Activated CD8-positive, alpha-beta T cell treated with anti-CD3 and anti-CD28 coated beads for 36 hours (primary cell): ENCODE data around the gene SERPINB10. TPM values are rescaled to one million over a fixed set of nuclear protein-coding genes. Genes with fewer than 3 reads are reported as not detected.
A peak's percentile ranks its signal among the peaks of the same experiment; 100 is the strongest.
"Not testable (repeated sequence)": the region's sequence is repeated elsewhere in the genome, so short reads cannot be mapped to it uniquely, and the experiment has no call there.

Experiments used
- ATAC-seq: fragments of 200-7000 bp; cut with Tn5 transposase; one replicate; pipeline ENCODE4 v1.10.0; 2021; ENCODE audit warnings: mild to moderate bottlenecking, moderate library complexity
- CTCF ChIA-PET: fragments of 350-600 bp; sonication (Branson Sonifier 250); formaldehyde crosslinking; loops from one replicate; lab custom pipeline; 2021; ENCODE audit warnings: antibody characterized with exemption; lab: Charles Lee
- POLR2A ChIA-PET: fragments of 350-600 bp; sonication (Branson Sonifier 250); formaldehyde crosslinking; loops from one replicate; lab custom pipeline; 2021; ENCODE audit warnings: antibody characterized with exemption; lab: Charles Lee
- DNase-seq: peaks from one replicate; pipeline ENCODE4 v3.0.0-alpha.2; 2020
- H3K27ac Mint-ChIP-seq: one replicate; pipeline ENCODE4 v1.8.0; 2021; ENCODE audit warnings: mild to moderate bottlenecking, mixed read lengths
- H3K27me3 Mint-ChIP-seq: one replicate; pipeline ENCODE4 v1.8.0; 2021; ENCODE audit warnings: mixed read lengths
- H3K36me3 Mint-ChIP-seq: one replicate; pipeline ENCODE4 v1.8.0; 2021; ENCODE audit warnings: low read depth, mixed read lengths
- H3K4me1 Mint-ChIP-seq: one replicate; pipeline ENCODE4 v1.8.0; 2021; ENCODE audit warnings: low read depth, mixed read lengths
- H3K4me3 Mint-ChIP-seq: one replicate; pipeline ENCODE4 v1.8.0; 2021; ENCODE audit warnings: mild to moderate bottlenecking, moderate library complexity, mixed read lengths
- H3K9me3 Mint-ChIP-seq: one replicate; pipeline ENCODE4 v1.8.0; 2021; ENCODE audit warnings: mixed read lengths
- CTCF ChIP-seq: fragments of 200-600 bp; IDR thresholded peaks from one replicate; pipeline ENCODE4 v1.8.0; 2022; ENCODE audit warnings: antibody characterized with exemption, mild to moderate bottlenecking
- intact Hi-C: fragments of 100-400 bp; cut with micrococcal nuclease; formaldehyde crosslinking; loops from one replicate; pipeline ENCODE4 v1.10.0; 2022
- total RNA-seq, 2 experiments: library from RNA; stranded (reverse); gene quantifications; one replicate each; pipeline ENCODE4 v1.2.3, GENCODE V29; 2021

SERPINB10 gene
- total RNA-seq, 2 experiments from 2014 or later: not detected

DNA sequence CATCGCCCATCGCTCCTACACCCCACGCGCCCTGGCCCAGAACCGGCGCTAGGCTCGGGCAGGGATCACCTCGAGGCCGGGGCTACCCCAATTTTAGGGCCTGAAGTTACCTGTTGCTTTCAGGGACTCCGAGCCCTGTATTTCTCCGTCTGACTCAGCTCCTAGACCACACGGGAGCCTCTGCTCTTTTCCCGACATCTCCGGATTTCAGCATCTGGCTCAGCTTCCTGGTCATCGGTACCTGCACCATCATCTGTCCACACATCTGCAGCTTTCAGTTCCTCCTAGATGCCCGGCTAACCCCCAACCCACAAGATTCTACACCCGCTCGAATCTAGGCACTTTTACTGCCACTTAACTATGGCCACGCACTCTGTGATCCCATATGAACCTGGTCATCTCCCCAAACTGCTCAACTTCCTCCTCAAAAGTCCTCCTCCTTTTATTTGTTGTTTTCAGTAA is 29.2 kb downstream of the SERPINB10 start:
- H3K36me3 Mint-ChIP-seq: no peaks in the 10 kb centered on the region
- ChIA-PET CTCF (interaction anchor here (0.7 to 2.8 kb wide), 23 partner anchors 9 to 432 kb away, joined by 3 to 22 read pairs (median 4); partner anchors contain the start of gene HMSD), POLR2A (no interaction called here)
- no peak overlapping the region for H3K27ac Mint-ChIP-seq
- intact Hi-C loops: loop anchor here (5.0 kb wide), 1 partner anchor 420 kb away; no protein-coding TSS in a partner anchor
- DNase-seq: no peak
- H3K9me3 Mint-ChIP-seq: no peaks in the 10 kb centered on the region
- H3K4me3 Mint-ChIP-seq: no peak overlapping the region
- no peak for TF ChIP-seq CTCF
- ATAC-seq: no peak
- peaks cover 19% of the 10 kb centered on the region for H3K27me3 Mint-ChIP-seq
- no peaks in the 10 kb centered on the region for H3K4me1 Mint-ChIP-seq

DNA sequence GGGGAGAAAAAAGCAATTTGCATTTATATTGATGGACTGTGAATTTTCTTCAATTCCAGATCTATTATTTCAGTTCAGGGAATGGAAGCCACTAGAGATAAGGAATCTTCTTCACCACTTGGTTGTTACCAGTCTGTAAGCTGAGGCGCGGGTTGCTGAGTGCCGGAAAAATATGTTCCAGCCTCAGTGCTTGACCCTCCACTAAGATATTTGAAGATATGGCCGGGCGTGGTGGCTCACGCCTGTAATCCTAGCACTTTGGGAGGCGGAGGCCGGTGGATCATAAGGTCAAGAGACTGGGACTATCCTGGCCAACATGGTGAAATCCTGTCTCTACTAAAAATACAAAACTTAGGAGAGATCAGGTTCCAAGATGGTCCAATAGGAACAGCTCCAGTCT is 32.2 kb downstream of the SERPINB10 start:
- no peaks in the 10 kb centered on the region for H3K9me3 Mint-ChIP-seq
- intact Hi-C loops: no loop called here
- no peak for TF ChIP-seq CTCF
- no peaks in the 10 kb centered on the region for H3K4me1 Mint-ChIP-seq
- no peaks in the 10 kb centered on the region for H3K36me3 Mint-ChIP-seq
- H3K27me3 Mint-ChIP-seq: peaks cover 42% of the 10 kb centered on the region
- ATAC-seq (no peak), DNase-seq (no peak)
- no peak overlapping the region for H3K27ac Mint-ChIP-seq
- no peak overlapping the region for H3K4me3 Mint-ChIP-seq
- POLR2A ChIA-PET: no interaction called here
- CTCF ChIA-PET: interaction anchor here (2.8 kb wide), 1 partner anchor 421 kb away, joined by 10 read pairs; no protein-coding TSS in a partner anchor

GRCh38 chr18:63940543-63941050 is 32.8 kb downstream of the SERPINB10 start:
- intact Hi-C loops, DNase-seq, H3K9me3 Mint-ChIP-seq, ATAC-seq, POLR2A ChIA-PET, H3K4me1 Mint-ChIP-seq, H3K27ac Mint-ChIP-seq, H3K4me3 Mint-ChIP-seq, H3K36me3 Mint-ChIP-seq: not testable (repeated sequence)
- peaks cover 42% of the 10 kb centered on the region for H3K27me3 Mint-ChIP-seq
- CTCF ChIA-PET: interaction anchor here (1.0 kb wide), 1 partner anchor 23 kb away, joined by 3 read pairs; no protein-coding TSS in a partner anchor

DNA sequence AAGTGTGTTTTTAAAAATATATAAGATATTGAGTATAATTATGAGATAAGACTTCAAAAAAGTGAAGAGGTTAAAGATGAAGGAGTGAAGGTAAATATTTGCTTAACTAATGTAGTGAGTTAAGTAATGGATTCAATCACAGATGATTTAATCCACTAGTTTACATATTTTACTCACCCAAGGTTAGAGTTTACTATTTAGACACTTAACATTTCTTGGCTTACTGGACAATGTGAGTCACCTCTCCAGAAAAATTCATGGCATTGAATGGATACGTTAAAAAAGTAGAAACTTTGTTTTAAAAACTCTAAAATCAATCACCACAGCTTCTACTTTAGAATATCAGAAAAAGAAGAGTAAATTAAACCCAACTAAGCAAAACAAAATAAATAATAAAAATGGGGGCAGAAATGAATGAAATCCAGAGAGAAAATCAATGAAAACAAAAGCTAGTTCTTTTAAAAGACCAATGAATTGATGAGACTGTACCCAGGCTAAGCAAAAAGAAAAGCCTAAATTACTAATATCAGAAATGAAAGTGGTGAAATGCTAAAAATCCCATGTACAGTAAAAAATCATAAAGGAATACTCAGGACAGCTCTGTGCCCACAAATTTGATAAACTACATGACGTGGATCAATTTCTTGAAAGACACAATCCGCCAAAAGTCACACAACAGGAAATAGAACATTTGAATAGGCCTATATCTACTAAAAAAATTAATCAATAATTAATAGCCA is 39.5 kb downstream of the SERPINB10 start:
- Mint-ChIP-seq H3K36me3 (peaks cover 1% of the 10 kb centered on the region), H3K27ac (no peak overlapping the region), H3K27me3 (peaks cover 51% of the 10 kb centered on the region), H3K4me1 (peaks cover 31% of the 10 kb centered on the region), H3K4me3 (no peak overlapping the region), H3K9me3 (peaks cover 5% of the 10 kb centered on the region)
- intact Hi-C loops: loop anchor here (5.0 kb wide), 1 partner anchor 50 kb away; no protein-coding TSS in a partner anchor
- CTCF ChIA-PET: no interaction called here
- no peak for TF ChIP-seq CTCF
- ATAC-seq (no peak), DNase-seq (no peak)
- POLR2A ChIA-PET: no interaction called here

DNA sequence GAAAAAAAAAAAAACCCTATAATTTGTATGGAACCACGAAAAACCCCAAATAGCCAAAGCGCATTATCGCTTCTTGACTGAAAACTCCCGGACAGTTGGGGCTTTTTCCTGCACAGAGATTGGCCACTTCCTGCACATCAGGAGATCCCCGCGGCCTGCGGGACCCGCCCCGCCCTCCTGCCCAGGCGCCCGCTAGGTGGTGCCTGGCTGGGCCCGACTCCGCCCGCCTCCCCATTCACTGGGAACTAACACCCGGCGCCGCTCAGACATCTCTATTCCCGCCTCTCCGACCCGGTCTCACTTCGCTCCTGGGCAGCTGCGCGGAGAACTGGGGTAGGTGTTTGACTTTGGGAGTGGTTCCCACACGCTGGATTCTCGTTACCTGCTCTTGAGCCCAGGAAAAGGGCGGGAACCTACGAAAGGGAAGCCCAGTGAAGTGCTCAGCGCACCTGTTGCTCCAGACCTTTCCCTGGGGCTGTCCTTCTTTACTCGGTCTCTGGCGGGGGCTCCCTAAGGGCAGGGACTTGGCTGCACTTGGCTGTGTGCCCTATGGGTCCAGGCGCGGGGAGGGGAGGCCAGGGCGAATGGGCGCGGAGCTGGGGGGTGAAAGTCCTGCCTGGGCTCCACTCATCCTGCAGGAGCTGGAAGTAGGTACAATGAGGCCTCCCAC is 41.4 kb downstream of the SERPINB10 start, which contains the start of gene HMSD:
Gene HMSD, plus strand, starts transcription at position 234 of the 670 bp plus-strand sequence. CDS start 4,155 bp downstream, outside the sequence.
- Mint-ChIP-seq H3K27ac (peak within 1 kb of the TSS; percentile 11), H3K36me3 (peaks cover 1% of the 10 kb centered on the region), H3K4me3 (peak within 1 kb of the TSS; percentile 57), H3K27me3 (peaks cover 31% of the 10 kb centered on the region), H3K9me3 (peaks cover 5% of the 10 kb centered on the region), H3K4me1 (peaks cover 31% of the 10 kb centered on the region)
- ATAC-seq: peak; percentile 84
- ChIA-PET CTCF (interaction anchor here (0.6 to 1.7 kb wide), 3 partner anchors 12 to 29 kb away, joined by 3 to 12 read pairs (median 4); no protein-coding TSS in a partner anchor), POLR2A (no interaction called here)
- peak; percentile 28 for TF ChIP-seq CTCF
- peak; percentile 73 for DNase-seq
- intact Hi-C loops: loop anchor here (5.0 kb wide), 1 partner anchor 48 kb away; no protein-coding TSS in a partner anchor
